Measurements from ENCODE around the gene ETV5.

DNA sequence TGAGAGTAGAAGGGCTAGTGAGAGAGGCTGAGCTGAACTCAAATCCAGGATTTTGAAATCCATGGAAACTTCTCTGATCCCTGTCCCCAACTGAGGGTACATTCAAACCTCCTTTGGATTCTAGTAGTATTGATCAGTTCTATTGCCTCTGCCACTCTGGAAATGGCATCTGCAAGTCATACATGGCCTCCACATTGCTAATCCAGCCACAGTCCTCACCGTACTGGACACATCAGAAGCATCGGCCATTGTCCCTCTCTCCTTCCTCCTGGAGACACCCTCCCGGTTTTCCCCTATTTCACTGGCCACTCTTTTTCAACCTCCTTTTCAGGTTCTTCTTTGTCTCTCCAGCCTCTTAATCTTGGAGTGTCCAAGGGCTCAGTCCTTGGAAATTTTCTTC, 66.9 kb downstream of the ETV5 start:
- TF ChIP-seq POLR2A (IDR thresholded peaks at IDR 0.05) (no peak), CTCF (IDR thresholded peaks at IDR 0.05 in 4 of 5, conservative IDR thresholded peaks at IDR 0.05 in 1 of 5) (no peak)
